Placental pericyte (primary cell): ENCODE results near the gene GCNT4. TPM values are rescaled to one million over a fixed set of nuclear protein-coding genes. Genes with fewer than 3 reads are reported as not detected.

Experiments
- small RNA-seq: library from RNA; depleted of rRNA; stranded (forward); fragments of <200 nt; gene quantifications from one replicate; pipeline ENCODE3, GENCODE V24; 2012; ENCODE audit warnings: low replicate concordance
- total RNA-seq: library from RNA; depleted of rRNA; stranded (reverse); fragments of >200 nt; gene quantifications from 2 replicates; pipeline ENCODE4 v1.2.3, GENCODE V29; 2012

The GCNT4 gene, protein sequence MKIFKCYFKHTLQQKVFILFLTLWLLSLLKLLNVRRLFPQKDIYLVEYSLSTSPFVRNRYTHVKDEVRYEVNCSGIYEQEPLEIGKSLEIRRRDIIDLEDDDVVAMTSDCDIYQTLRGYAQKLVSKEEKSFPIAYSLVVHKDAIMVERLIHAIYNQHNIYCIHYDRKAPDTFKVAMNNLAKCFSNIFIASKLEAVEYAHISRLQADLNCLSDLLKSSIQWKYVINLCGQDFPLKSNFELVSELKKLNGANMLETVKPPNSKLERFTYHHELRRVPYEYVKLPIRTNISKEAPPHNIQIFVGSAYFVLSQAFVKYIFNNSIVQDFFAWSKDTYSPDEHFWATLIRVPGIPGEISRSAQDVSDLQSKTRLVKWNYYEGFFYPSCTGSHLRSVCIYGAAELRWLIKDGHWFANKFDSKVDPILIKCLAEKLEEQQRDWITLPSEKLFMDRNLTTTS
- 1.1 and 1.3 TPM in 2 replicates for total RNA-seq

DNA sequence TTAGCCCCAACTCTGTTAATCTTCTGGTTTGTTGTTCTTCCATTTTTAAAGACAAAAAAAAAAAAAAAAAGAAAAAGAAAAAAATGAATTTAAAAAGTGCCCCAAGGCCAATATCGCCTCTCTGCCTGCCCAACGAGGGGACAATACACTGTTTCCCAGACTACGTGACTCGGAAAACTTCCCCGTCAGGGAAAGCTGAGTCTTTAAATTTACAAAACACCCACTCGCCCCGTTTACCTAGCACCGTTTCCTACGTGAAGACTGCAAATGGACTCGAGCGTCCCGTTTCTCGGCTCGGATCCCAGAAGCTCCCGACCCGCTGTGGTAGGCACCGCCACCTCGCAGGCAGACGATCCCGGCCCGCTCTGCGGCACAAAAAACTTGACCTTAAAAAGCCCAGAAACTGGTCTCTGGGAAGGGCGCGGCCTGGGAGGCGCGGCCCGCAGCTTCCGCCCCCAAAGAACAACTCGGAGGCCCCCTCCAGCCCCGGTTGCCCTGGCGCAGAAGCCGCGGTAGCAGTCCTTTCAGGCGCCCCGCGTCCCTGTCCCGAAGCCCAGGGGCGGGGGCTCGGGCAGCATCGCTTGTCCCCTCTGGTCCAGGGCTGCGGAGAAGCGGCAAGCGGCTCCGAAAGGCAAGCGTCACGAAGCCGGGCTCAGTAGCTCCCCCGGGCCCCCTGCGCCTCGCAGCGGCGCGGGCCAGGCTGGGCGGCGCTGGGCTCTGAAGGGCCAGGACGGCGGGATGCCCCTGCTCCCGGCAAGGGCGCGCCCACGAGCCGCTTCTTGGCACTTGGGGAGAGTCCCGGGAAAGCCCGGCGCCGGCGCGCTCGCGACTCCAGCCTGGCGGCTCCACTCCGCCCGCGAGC is at the start of gene GCNT4:
Gene GCNT4 (minus strand): TSS at position 367 of the 862 bp plus-strand sequence. CDS start 22,521 bp downstream, outside the sequence.

Small RNAs within 50 kb of the gene (small RNA-seq; reads per million reads assigned to genes)
- gene AC093259.1, result not detected

Other genes starting within 250 kb of the GCNT4 start
- under 0.01 and 0.57 TPM in 2 replicates for gene FAM169A, start 186.2 kb downstream of the GCNT4 start, total RNA-seq
- under 0.01 TPM in 2 replicates for gene ANKRD31, start 184.3 kb upstream of the GCNT4 start, total RNA-seq